HG02798 (cell line): ENCODE data around the gene TBC1D1.

Experiments
- ATAC-seq: cut with Tn5 transposase; IDR thresholded peaks from one replicate; pipeline ENCODE4 v1.9.1; 2021; ENCODE audit warnings: mild to moderate bottlenecking; ENCODE audit not compliant: unreplicated experiment, poor library complexity

The TBC1D1 gene

DNA sequence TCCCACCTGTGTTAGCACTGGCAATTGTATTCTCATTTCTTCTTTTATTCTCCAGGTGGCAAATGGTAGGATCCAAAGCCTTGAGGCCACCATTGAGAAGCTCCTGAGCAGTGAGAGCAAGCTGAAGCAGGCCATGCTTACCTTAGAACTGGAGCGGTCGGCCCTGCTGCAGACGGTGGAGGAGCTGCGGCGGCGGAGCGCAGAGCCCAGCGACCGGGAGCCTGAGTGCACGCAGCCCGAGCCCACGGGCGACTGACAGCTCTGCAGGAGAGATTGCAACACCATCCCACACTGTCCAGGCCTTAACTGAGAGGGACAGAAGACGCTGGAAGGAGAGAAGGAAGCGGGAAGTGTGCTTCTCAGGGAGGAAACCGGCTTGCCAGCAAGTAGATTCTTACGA lies 246.2 kb downstream of the TBC1D1 start:
- no peak for ATAC-seq

- ATAC-seq = no peak
These were observed 247.5 kb downstream of the TBC1D1 start for GRCh38 chr4:38138363-38138762.

GRCh38 chr4:38139187-38139586 lies 248.3 kb downstream of the TBC1D1 start:
- no peak for ATAC-seq

DNA sequence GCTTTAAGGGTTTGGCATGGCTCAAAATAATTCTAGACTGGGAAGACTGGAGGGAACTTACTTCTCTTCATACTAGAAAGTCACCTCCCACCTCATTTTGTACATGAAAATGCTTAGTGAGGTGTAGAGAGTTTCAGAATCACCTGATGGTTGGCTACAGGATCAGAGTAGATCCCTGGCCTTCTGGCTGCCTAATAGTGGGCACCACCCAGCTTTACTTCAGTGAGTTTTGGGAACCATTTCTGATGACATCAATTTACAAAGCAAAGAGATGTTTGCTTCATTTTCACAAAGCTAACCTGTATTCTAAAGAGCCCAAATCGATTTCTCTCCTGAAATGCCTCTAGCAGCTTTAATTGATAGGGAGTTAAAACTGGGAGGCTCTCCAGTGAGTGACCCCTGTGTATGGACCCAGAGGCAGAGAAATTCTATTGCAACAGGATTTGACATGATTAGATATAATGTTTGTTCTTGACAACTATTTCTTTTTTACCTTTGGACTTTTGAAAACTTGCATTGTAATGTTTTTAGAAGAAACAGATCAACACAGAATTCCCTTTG lies 249.8 kb downstream of the TBC1D1 start:
- ATAC-seq = no peak

DNA sequence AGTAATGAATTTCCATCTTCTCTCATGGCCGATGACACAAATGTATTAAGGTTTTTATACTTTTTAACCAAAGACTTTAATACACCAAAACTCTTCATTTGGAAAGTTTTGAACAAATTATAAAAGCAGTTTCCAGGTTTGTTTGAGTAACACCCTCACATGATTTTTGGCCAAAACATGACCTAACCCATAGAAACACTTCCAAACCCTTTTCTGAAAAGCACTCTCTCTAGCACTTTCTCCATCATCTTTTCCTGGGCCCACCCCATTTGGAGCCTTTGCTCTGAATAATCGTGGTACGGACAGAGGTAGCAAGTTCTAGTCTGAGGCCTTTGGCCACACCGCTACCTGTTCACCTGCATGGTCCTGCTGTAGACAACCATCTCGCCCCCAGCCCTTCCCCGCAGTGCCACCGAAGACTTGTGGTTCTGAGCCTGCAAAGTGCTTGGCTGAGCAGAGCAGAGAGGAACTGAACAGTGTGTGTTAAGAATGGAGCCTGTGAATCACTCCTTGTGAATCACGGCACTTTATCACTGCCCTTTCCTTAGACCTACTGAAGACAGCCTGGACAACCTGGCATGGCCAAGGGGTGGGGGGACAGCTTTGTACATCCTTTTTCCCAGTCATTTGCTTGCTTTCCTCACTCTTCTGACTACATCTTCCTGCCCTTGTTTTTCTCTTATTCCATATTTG lies 251.1 kb downstream of the TBC1D1 start:
- no peak for ATAC-seq

- ATAC-seq = no peak
These were observed 253.1 kb downstream of the TBC1D1 start for GRCh38 chr4:38144031-38144430.

DNA sequence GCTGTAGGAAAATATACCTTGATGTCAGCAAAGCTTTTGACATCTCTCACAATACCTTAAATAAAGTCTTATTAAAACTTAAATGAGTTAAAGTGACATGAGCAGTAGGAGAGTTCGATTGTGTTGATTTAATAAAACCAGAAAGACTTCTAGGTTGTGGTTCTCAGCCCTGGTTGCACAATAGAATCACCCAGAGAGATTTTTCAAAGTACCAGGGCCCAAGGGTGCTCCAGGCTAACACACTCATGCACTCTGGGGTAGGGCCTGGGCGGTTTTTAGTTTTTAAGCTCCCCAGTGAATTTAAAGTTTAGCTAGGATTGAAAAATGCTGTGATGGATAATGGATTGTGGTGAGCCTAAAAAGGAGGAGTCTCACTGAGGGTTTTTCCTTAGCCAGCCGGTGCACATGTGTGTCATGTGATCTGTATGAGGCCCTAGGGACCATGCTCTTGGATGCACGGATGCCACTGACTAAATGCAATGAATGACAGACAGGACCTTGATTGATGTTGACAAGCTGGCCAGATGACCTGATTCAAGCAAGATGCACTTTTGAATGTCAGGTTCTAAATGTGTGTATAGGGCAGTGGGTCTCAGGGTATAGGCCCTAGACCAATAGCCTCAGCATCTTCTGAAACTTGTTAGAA lies 254.3 kb downstream of the TBC1D1 start:
- ATAC-seq = no peak

DNA sequence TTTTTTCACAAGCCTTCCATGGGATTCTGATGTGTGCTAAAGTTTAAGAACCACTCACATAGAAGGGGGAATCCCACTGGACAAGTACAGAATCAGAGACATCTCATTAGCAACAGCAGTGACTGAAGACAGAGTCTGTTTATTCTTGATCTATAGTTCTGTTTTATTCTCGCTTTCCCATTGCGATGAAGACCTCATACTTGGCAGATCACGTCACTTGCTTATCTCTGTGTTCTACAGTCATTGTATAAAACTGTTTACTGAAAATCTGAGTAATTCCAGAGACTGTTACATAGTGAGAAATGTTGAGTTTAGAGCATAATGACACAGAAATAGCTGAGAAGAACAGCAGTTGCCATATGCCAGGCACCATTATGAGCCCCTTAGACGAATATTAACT lies 254.9 kb downstream of the TBC1D1 start:
- ATAC-seq = no peak

DNA sequence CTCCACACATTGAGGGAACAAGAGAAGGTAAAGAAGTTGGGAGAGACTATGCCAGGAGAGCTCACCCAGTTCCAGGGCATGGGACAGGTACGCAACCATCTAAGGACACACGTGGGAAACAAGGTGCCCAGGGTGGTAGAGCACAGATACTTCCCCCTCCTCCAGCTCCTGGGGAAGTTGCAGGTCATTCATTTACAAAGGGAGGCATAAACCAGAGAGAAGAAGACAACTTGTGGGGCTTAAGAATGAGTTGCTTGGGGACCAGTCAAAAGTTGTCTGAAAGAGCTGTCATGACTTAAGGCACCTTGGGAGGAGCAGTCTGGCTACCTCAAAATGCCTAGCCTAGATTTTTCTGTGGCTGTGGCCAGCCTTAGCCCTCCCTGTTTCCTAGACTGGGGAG lies 255.5 kb downstream of the TBC1D1 start:
- ATAC-seq = no peak

DNA sequence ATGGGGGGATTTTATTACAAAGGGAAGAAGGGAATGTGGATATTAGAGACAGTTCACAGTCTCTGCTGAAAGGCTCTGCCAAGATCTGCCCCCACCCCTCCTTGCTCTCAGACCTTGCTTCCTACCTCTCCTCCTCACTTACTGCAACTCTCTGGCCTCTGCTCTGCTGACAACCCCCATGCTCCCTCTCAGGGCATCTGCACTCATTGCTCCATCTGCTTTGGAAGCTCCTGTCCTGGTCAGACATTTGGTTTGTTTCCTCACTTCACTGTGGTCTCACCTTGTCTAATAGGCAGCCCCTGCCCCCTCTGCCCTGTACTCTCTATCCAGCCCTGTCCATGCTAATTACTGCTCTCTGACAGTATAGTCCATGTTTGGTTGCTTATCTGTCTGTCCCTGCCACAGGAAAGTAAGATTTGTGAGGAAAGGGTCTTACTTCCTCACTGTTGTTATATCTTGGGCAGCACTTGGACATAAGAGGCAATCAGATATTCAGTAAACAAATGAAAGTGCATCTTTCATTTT lies 258.6 kb downstream of the TBC1D1 start:
- ATAC-seq = no peak

DNA sequence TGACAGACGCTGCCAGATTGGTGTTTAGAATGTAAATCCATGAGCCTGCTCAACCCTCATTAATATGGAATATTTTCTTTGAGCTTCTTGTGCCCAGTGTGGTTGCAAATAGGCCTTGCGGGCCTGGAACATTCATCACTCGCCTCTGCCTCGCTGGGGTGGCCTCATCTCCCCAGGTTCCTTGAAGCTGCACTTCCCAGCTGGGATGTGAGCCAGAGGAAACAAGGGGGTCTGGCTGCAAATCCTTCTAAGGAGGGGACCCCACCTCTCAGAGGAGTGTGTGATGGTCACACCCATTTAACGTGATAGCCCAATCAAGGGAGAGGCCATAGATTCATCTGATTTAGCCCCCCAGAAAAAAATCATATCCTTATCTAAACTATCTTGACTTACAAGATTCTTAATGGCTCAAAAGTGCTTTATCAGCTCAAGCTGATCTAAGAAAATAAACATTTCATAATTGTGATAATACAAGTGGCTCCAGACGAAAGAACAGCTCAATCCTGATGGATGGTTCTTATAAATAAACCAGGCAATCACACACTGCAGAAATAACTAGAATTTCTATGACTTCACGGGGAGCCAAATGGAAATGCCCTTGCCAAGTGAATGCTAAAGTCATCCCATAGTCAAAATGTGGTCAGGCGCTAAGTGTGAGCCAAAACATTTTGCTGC lies 259.2 kb downstream of the TBC1D1 start:
- ATAC-seq = no peak

- ATAC-seq = no peak
These were observed 259.9 kb downstream of the TBC1D1 start for GRCh38 chr4:38150766-38151165.

DNA sequence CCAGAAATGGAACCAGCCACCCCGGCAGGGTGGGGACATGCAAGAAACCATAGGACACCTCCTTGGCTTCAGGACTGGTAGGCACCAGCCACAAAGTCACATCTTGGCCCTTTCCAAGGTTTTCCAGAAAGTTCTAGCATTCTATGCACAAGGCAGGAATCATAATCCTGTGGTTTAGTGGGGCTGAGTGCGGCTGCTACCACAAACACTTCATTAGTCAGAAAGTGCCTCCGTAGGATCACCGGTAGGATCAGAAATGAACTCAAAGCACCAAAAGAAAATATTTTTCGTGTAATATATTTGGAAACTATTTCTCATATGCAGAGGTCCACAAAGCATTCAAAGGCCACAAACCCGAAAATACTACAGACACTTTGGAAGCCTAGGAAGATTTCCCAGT lies 261.0 kb downstream of the TBC1D1 start:
- ATAC-seq = no peak

DNA sequence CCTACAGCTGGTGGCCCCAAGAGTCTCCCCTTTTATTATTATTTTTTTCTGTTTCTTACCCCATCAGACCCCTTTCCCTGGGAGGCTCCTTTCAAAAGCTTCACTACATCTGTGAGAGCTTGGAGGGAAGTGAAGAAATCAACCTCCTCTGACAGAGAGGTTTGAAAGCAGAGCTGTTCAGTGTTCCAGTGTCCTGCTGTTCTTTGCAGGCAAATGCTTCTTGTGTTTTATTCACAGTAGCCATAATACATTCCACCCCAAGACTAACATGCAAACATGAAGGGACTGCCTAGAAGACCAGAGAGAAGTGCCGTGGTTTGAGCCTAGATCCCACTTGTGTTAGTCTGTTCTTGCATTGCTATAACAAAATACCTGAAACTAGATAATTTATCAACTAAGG lies 261.4 kb downstream of the TBC1D1 start:
- no peak for ATAC-seq

- no peak for ATAC-seq
These were observed 262.0 kb downstream of the TBC1D1 start for GRCh38 chr4:38152721-38153386.

DNA sequence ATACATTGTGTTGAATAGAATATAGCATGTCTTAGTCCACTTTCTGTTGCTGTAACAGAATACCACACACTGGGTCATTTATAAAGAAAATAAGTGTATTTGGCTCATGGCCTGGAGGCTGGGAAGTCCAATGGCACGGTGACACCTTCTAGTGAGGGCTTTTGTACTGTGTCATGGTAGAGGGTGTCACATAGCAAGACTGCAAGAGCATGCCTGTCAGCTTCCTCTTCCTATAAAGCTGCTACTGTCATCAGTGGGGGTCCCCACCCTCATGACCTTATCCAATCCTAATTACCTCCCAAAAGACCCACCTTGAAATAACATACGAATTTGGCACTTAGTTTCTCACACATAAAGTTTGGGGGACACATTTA lies 262.5 kb downstream of the TBC1D1 start:
- no peak for ATAC-seq

- no peak for ATAC-seq
These were observed 263.4 kb downstream of the TBC1D1 start for GRCh38 chr4:38154252-38154651.

- no peak for ATAC-seq
These were observed 264.1 kb downstream of the TBC1D1 start for GRCh38 chr4:38154681-38155588.

- no peak for ATAC-seq
These were observed 264.9 kb downstream of the TBC1D1 start for GRCh38 chr4:38155589-38156294.
